H9 (cell line): ENCODE measurements around the gene TSPAN18. TPM values are rescaled to one million over a fixed set of nuclear protein-coding genes. Genes with fewer than 3 reads are reported as not detected.

Source experiments
- DNase-seq: peaks from one replicate; pipeline ENCODE4 v3.0.0-alpha.2; 2017
- H2AFZ ChIP-seq: one replicate; pipeline ENCODE4 v1.6.1; 2013; ENCODE audit warnings: mild to moderate bottlenecking, low read length, control low read depth, moderate library complexity
- H2AK5ac ChIP-seq: 2 replicates; pipeline ENCODE4 v1.6.1; 2013; ENCODE audit warnings: low read length, control low read depth, mixed read lengths; ENCODE audit not compliant: insufficient read length
- H2BK120ac ChIP-seq: one replicate; pipeline ENCODE4 v1.6.1; 2013; ENCODE audit warnings: low read depth, mild to moderate bottlenecking, low read length, control low read depth, inconsistent platforms; ENCODE audit not compliant: poor library complexity, severe bottlenecking
- H2BK12ac ChIP-seq: 2 replicates; pipeline ENCODE4 v1.6.1; 2013; ENCODE audit warnings: low read length, control low read depth, mixed read lengths, low read depth; ENCODE audit not compliant: insufficient read length
- H2BK15ac ChIP-seq: 2 replicates; pipeline ENCODE4 v1.6.1; 2013; ENCODE audit warnings: low read depth, low read length, control low read depth
- H2BK20ac ChIP-seq: one replicate; pipeline ENCODE4 v1.6.1; 2013; ENCODE audit warnings: low read depth, mild to moderate bottlenecking, low read length, control low read depth, inconsistent platforms; ENCODE audit not compliant: poor library complexity, severe bottlenecking
- H2BK5ac ChIP-seq: 2 replicates; pipeline ENCODE4 v1.6.1; 2013; ENCODE audit warnings: low read length, control low read depth, mixed read lengths; ENCODE audit not compliant: insufficient read length
- H3K14ac ChIP-seq: 2 replicates; pipeline ENCODE4 v1.6.1; 2013; ENCODE audit warnings: low read length, control low read depth; ENCODE audit not compliant: insufficient read depth
- H3K18ac ChIP-seq: 2 replicates; pipeline ENCODE4 v1.6.1; 2013; ENCODE audit warnings: low read depth, mild to moderate bottlenecking, mixed read lengths, low read length, control low read depth; ENCODE audit not compliant: insufficient read length
- H3K23ac ChIP-seq: 2 replicates; pipeline ENCODE4 v1.6.1; 2013; ENCODE audit warnings: low read length, control low read depth, mixed read lengths, low read depth; ENCODE audit not compliant: insufficient read length
- H3K23me2 ChIP-seq: 2 replicates; pipeline ENCODE4 v1.6.1; 2013; ENCODE audit warnings: low read depth, mild to moderate bottlenecking, mixed read lengths, low read length, control low read depth; ENCODE audit not compliant: insufficient read length, poor library complexity, severe bottlenecking
- H3K27ac ChIP-seq: 2 replicates; pipeline ENCODE4 v1.5.1; 2013; ENCODE audit warnings: low read length, control low read depth, mixed read lengths, low read depth; ENCODE audit not compliant: insufficient read length
- H3K27me3 ChIP-seq: 2 replicates; pipeline ENCODE4 v1.6.1; 2013; ENCODE audit warnings: low read length, control low read depth, inconsistent platforms; ENCODE audit not compliant: insufficient read depth
- H3K4ac ChIP-seq: 2 replicates; pipeline ENCODE4 v1.6.1; 2013; ENCODE audit warnings: low read depth, mild to moderate bottlenecking, control low read depth, inconsistent platforms, low read length, moderate library complexity
- H3K4me1 ChIP-seq: 2 replicates; pipeline ENCODE4 v1.6.1; 2013; ENCODE audit warnings: low read length, control low read depth, inconsistent platforms; ENCODE audit not compliant: insufficient read depth
- H3K4me2 ChIP-seq: 2 replicates; pipeline ENCODE4 v1.6.1; 2013; ENCODE audit warnings: low read length, control low read depth, mixed read lengths; ENCODE audit not compliant: insufficient read length, insufficient read depth
- H3K56ac ChIP-seq: 2 replicates; pipeline ENCODE4 v1.6.1; 2013; ENCODE audit warnings: low read depth, mild to moderate bottlenecking, mixed read lengths, low read length, control low read depth; ENCODE audit not compliant: insufficient read length
- H3K79me1 ChIP-seq: 2 replicates; pipeline ENCODE4 v1.6.1; 2013; ENCODE audit warnings: low read depth, mild to moderate bottlenecking, moderate library complexity, low read length, control low read depth, inconsistent platforms; ENCODE audit not compliant: insufficient read depth, poor library complexity, severe bottlenecking
- H3K79me2 ChIP-seq: 2 replicates; pipeline ENCODE4 v1.6.1; 2013; ENCODE audit warnings: low read length, control low read depth, inconsistent platforms; ENCODE audit not compliant: insufficient read depth
- H3K9ac ChIP-seq: 2 replicates; pipeline ENCODE4 v1.6.1; 2013; ENCODE audit warnings: low read length, control low read depth, mixed read lengths; ENCODE audit not compliant: insufficient read length; ENCODE audit errors: extremely low read depth
- H3K9me3 ChIP-seq: one replicate; pipeline ENCODE4 v1.6.1; 2013; ENCODE audit warnings: low read depth, low read length, inconsistent platforms; ENCODE audit not compliant: control insufficient read depth
- H3T11ph ChIP-seq: one replicate; pipeline ENCODE4 v1.6.1; 2013; ENCODE audit warnings: mild to moderate bottlenecking, low read length, control low read depth, inconsistent platforms
- H4K20me1 ChIP-seq: one replicate; pipeline ENCODE4 v1.6.1; 2013; ENCODE audit not compliant: control insufficient read depth, insufficient read length, insufficient read depth
- H4K5ac ChIP-seq: 2 replicates; pipeline ENCODE4 v1.6.1; 2013; ENCODE audit warnings: low read depth, mild to moderate bottlenecking, mixed read lengths, low read length, control low read depth; ENCODE audit not compliant: insufficient read length
- H4K8ac ChIP-seq: replicated peaks from 2 replicates; pipeline ENCODE4 v1.6.1; 2013; ENCODE audit warnings: low read length, control low read depth, mixed read lengths, low read depth; ENCODE audit not compliant: insufficient read length
- H4K91ac ChIP-seq: 2 replicates; pipeline ENCODE4 v1.6.1; 2013; ENCODE audit warnings: low read depth, mild to moderate bottlenecking, moderate library complexity, mixed read lengths, low read length, control low read depth; ENCODE audit not compliant: insufficient read length
- H3K27ac Mint-ChIP-seq, 3 experiments: 2 replicates in 2 of 3; 3 replicates in 1 of 3; pipeline ENCODE4 v1.8.0; 2020 to 2021; ENCODE audit warnings: mixed read lengths in 3 of 3, mild to moderate bottlenecking in 1 of 3, moderate library complexity in 1 of 3
- H3K27me3 Mint-ChIP-seq: 2 replicates; pipeline ENCODE4 v1.8.0; 2021; ENCODE audit warnings: low read depth, mild to moderate bottlenecking, moderate library complexity, mixed read lengths
- H3K36me3 Mint-ChIP-seq, 3 experiments: 2 replicates in 2 of 3; 3 replicates in 1 of 3; pipeline ENCODE4 v1.8.0; 2020 to 2021; ENCODE audit warnings: low read depth in 3 of 3, mixed read lengths in 3 of 3; ENCODE audit not compliant: insufficient read depth in 1 of 3
- H3K4me1 Mint-ChIP-seq, 2 experiments: 2 replicates each; pipeline ENCODE4 v1.8.0; 2020; ENCODE audit warnings: mixed read lengths in 2 of 2
- H3K4me3 Mint-ChIP-seq, 2 experiments: 2 replicates in 1 of 2; 3 replicates in 1 of 2; pipeline ENCODE4 v1.8.0; 2020 to 2021; ENCODE audit warnings: mild to moderate bottlenecking in 2 of 2, mixed read lengths in 2 of 2, moderate library complexity in 1 of 2
- H3K9me3 Mint-ChIP-seq, 2 experiments: 2 replicates in 1 of 2; 3 replicates in 1 of 2; pipeline ENCODE4 v1.8.0; 2020; ENCODE audit warnings: mild to moderate bottlenecking in 2 of 2, mixed read lengths in 2 of 2, moderate library complexity in 1 of 2
- WGBS: extraction: QIAGEN DNeasy Blood & Tissue Kit; methylation state at CpG from one replicate; pipeline ENCODE4 v1.1.7; 2013; ENCODE audit warnings: missing lambda C conversion rate, low lambda C conversion rate, mixed read lengths; ENCODE audit not compliant: insufficient read length; ENCODE audit errors: extremely low coverage; 5-methylcytosine and 5-hydroxymethylcytosine counted together
- total RNA-seq: library from RNA; stranded (reverse); gene quantifications from 2 replicates; pipeline ENCODE4 v1.2.1, GENCODE V29; 2021
- TF ChIP-seq, protein P1 (sequence below): fragments of 200-600 bp; sonication (generic); conservative IDR thresholded peaks from 3 replicates; pipeline ENCODE4 v1.8.0; 2021; ENCODE audit warnings: antibody characterized with exemption, mild to moderate bottlenecking

The TSPAN18 gene
- total RNA-seq, 1 experiment from 2014 or later = 25.3 TPM

DNA sequence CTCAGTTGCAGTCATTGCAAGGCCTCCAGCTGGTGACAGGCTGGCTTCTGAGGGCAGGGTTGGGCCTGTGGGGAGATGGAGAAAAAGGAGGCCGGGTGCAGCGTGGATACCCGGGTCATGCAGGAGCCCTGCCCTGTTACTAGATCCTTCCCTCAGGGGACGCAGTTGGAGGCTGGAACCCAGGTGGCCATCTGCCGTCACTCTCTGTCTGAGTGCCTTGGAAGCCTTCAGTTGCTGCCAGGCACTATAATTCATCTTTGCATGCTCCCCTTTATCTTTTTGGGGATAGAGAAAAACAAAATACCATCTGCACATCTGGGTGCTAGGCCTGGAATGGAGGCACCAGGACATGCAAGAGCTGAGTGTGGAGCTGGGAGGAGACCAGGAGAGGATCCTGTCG lies 141.3 kb downstream of the TSPAN18 start:
- Histone ChIP-seq H2BK15ac (no peak overlapping the region), H2AFZ (no peak overlapping the region), H3K27me3 (no peaks in the 10 kb centered on the region), H4K8ac (no peak overlapping the region), H3T11ph (no peak overlapping the region), H4K91ac (no peak overlapping the region), H3K18ac (no peak overlapping the region), H3K14ac (no peak overlapping the region; the same call in 1 of the 2 replicates), H3K56ac (no peak overlapping the region), H3K4me2 (no peak overlapping the region), H2BK120ac (no peak overlapping the region), H4K20me1 (no peaks in the 10 kb centered on the region), H3K27ac (no peak overlapping the region), H3K79me2 (no peaks in the 10 kb centered on the region), H3K4me1 (peaks cover under 1% of the 10 kb centered on the region; the same call in 1 of the 2 replicates), H2BK20ac (no peak overlapping the region), H3K4ac (no peak overlapping the region), H3K23me2 (no peaks in the 10 kb centered on the region), H3K23ac (no peak overlapping the region), H3K79me1 (no peaks in the 10 kb centered on the region), H2AK5ac (no peak overlapping the region), H3K9me3 (no peaks in the 10 kb centered on the region), H4K5ac (no peak overlapping the region), H3K9ac (no peak overlapping the region), H2BK12ac (no peak overlapping the region), H2BK5ac (no peak overlapping the region)
- H3K27ac Mint-ChIP-seq = peak overlapping the region in 2 of 3 experiments; percentile 56 to 61; a peak in 3 of 7 replicates
- no peaks in the 10 kb centered on the region for H3K9me3 Mint-ChIP-seq
- H3K4me3 Mint-ChIP-seq = no peak overlapping the region
- no CpG with 5 or more reads among the region's 6 CpGs for WGBS
- H3K36me3 Mint-ChIP-seq = no peaks in the 10 kb centered on the region
- TF ChIP-seq, protein P1, sequence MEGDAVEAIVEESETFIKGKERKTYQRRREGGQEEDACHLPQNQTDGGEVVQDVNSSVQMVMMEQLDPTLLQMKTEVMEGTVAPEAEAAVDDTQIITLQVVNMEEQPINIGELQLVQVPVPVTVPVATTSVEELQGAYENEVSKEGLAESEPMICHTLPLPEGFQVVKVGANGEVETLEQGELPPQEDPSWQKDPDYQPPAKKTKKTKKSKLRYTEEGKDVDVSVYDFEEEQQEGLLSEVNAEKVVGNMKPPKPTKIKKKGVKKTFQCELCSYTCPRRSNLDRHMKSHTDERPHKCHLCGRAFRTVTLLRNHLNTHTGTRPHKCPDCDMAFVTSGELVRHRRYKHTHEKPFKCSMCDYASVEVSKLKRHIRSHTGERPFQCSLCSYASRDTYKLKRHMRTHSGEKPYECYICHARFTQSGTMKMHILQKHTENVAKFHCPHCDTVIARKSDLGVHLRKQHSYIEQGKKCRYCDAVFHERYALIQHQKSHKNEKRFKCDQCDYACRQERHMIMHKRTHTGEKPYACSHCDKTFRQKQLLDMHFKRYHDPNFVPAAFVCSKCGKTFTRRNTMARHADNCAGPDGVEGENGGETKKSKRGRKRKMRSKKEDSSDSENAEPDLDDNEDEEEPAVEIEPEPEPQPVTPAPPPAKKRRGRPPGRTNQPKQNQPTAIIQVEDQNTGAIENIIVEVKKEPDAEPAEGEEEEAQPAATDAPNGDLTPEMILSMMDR = no peak
- peaks cover 32 to 39% of the 10 kb centered on the region in 2 experiments for H3K4me1 Mint-ChIP-seq
- no peaks in the 10 kb centered on the region; the same call in none of the 2 replicates for H3K27me3 Mint-ChIP-seq
- DNase-seq = no peak
